HG03175 (cell line): ENCODE results near the gene ROCK2.
A peak's percentile ranks its signal among the peaks of the same experiment; 100 is the strongest.

Experiments
- ATAC-seq: cut with Tn5 transposase; IDR thresholded peaks from one replicate; pipeline ENCODE4 v1.9.1; 2021; ENCODE audit warnings: mild to moderate bottlenecking, moderate library complexity; ENCODE audit not compliant: unreplicated experiment

ROCK2 gene

GRCh38 chr2:11368059-11368572, 23.7 kb upstream of the ROCK2 start:
- ATAC-seq = no peak

GRCh38 chr2:11367170-11367730, 22.8 kb upstream of the ROCK2 start:
- ATAC-seq = no peak

- no peak for ATAC-seq
These were observed 21.9 kb upstream of the ROCK2 start for GRCh38 chr2:11366326-11366741.

- no peak for ATAC-seq
These were observed 20.9 kb upstream of the ROCK2 start for GRCh38 chr2:11365096-11365879.

DNA sequence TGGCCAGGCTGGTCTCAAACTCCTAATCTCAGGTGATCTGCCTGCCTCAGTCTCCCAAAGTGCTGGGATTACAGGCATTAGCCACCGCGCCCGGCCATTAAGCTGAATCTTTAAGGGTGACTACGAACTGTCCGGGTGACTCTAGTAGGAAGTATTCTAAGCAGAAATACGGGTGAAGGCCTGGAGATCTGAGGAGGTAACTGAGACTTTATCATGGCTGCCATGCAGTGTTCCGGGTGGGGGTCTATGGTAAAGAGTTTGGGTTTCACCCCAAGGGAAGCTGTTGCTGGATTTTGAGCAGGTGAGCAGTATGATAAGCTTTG, 20.1 kb upstream of the ROCK2 start:
- no peak for ATAC-seq

DNA sequence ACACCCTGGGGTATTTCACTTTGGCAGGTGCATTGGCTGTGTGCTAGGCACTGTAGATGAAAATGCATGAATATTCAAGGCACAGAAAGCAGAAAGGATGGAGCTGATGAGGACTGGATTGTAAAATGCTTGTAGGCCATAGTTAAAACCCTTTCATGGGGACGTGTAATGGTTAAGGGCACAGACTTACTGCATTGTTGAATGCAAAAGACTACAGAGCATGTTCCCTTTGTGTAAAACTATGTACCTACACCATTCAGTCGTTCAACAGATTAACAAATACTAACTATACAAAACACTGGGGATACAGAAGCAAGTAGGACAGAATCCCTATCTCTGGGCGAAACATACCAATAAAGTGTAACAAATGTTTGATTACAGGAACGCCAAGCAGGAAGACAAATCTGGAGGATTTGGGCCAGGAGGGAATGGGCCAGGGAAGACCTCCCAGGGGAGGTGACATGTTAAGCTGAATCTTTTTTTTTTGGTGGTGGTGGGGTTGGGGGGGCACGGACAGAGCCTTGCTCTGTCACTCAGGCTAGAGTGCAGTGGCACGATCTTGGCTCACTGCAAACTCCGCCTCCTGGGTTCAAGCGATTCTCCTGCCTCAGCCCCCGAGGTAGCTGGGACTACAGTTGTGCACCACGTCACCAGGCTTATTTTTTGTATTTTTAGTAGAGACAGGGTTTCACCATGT, 19.6 kb upstream of the ROCK2 start:
- no peak for ATAC-seq

DNA sequence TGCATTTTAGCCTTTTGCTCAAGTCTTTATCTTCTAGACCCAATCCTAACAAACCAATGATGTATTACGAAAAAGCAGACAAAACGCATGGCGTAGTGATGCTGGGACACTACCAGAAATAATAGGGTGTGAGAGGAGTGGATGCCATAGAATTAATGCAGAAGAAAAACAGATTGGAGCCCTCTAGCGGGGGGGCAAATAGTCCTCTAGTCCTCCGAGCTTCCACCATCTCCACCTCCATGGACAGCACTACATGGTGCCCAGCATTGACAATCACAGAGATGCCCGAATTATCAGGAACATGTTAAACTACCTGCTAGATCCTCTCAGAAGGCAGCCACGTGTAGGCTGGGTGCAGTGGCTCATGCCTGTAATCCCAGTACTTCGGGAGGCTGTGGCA, 15.4 kb upstream of the ROCK2 start:
- ATAC-seq = no peak

- no peak for ATAC-seq
These were observed 13.1 kb upstream of the ROCK2 start for GRCh38 chr2:11357428-11357972.

DNA sequence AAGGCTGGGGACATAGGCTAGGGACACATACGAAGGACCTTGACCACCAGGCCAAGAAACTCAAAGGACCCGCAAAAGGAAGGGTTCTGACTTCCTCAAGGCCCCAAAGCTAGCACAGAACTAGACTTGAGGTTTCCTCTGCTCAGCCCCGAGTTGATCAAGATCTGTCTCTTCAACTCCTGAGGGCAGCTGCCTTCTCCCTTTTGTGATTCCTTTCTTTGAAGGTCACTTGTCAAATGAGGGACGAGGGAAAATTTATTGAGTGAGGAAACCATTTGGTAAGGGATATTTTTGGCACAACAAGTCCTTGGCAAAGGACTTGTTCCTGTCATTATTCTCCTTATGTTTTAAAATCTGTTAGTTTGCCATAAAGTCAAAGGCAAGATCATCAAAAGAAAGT, 12.3 kb upstream of the ROCK2 start:
- no peak for ATAC-seq

DNA sequence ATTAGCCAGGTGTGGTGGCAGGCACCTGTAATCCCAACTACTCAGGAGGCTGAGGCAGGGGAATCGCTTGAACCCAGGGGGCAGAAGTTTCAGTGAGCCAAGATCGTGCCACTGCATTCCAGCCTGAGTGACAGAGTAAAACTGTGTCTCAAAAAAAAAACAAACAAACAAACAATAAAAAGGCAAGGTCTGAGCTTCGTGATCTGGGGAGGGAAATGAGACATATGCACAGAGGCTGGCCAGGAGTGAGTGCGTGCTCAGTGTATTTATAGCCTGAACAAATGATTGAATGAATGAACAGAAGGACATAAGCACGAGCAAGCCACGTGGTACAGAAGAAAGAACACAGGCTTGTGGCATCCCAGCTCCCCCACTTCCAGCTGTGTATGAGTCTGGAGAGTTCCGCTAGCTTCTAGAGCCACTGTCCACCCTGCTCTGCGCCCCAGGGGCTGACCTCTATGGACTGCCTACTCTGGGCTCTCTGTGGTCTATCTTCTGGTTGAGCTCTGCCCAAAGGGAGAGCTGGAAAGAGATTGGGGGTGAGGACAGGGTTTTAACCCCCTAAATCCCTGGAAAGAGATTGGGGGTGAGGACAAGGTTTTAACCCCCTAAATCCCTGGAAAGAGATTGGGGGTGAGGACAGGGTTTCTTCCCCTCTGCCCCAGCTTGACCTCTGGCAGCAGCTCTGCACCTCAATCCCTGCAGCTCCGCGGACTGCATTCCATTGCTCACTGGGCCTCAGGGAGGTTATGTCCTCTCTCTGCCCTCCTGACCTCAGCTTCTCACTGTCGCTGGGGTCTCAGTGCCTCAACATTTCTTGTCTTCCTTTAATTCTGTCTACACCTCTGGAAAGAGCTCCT, 11.0 kb upstream of the ROCK2 start:
- no peak for ATAC-seq

- no peak for ATAC-seq
These were observed 10.1 kb upstream of the ROCK2 start for GRCh38 chr2:11354363-11355154.

- no peak for ATAC-seq
These were observed 8.5 kb upstream of the ROCK2 start for GRCh38 chr2:11352781-11353537.

GRCh38 chr2:11348209-11348749, 3.8 kb upstream of the ROCK2 start:
- ATAC-seq = no peak

DNA sequence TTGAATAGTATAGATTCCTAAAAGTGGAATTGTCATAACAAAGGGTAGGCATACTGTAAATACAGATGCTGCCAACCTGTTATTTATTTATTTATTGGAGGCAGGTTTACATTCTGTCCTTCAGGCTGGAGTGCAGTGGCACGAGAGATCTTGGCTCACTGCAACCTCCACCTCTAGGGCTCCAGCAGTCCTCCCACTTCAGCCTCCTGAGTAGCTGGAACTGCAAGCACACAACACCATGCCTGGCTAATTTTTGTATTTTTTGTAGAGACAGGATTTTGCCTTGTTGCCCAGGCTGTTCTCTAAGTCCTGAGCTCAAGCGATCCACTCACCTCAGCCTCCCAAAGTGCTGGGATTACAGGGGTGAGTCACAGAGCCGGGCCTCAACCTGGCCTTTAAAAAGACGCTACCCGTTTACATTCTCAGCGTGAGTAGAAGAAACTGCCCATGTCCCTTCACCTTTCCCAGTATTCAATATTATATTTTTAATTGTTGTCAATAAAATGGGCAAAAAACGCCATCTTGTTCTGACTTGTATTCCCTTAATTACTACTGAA, 3.0 kb upstream of the ROCK2 start:
- ATAC-seq = no peak

DNA sequence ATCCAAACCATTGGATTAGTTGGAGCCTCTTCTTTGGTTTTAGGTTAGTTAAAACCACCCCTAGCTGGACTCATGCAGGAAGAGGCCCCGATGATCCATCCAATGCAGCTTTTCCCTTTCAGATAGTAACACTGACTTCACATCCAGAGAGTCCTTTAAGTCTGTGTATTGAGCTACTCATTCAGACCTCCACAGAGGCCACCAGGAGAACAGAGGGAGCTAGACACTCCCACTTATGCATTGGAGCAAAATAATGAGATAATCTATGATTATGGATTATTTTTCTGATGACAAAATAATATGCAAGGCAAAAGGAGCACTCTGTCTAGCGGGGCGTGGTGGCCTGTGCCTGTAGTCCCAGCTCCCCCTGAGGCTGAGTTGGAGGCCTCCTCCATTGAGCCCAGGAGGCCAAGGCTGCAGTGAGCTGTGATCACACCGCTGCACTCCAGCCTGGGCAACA, 1.6 kb upstream of the ROCK2 start:
- no peak for ATAC-seq

DNA sequence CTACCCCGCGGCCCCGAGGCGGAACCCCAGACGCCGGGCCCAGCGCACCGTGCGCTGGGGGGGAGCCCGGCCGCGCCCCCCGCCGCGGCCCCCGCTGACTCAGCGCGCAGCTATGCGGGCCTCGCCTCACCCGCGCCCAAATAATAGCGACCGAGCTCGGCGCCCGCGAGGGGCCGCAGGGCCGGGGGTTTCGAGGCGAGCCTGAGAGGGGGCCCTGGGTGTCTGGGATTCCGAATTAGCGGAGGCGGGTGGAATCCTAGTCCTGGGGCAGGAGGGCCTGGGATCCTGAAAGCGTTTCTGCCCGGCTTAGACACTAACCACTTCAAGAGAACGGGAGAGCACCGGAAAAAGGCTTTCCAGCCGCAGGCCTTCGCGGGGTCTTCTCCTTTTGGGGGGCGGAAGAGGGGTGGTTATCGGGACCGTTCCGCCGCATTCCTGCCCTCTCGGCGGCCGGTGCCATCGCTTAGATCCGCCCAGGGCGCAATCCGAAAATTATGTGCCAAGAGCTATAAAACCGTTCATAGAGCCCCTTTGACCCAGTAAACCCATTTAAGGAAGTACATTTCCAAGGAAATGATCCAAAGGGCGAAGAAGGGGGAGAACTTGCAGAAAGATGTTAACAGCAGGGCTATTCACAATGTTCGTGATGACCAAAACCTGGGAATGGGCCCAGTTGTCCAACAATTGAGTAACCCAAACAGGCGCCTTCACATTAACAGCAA, 681 bp upstream of the ROCK2 start:
- peak; percentile 26 for ATAC-seq

DNA sequence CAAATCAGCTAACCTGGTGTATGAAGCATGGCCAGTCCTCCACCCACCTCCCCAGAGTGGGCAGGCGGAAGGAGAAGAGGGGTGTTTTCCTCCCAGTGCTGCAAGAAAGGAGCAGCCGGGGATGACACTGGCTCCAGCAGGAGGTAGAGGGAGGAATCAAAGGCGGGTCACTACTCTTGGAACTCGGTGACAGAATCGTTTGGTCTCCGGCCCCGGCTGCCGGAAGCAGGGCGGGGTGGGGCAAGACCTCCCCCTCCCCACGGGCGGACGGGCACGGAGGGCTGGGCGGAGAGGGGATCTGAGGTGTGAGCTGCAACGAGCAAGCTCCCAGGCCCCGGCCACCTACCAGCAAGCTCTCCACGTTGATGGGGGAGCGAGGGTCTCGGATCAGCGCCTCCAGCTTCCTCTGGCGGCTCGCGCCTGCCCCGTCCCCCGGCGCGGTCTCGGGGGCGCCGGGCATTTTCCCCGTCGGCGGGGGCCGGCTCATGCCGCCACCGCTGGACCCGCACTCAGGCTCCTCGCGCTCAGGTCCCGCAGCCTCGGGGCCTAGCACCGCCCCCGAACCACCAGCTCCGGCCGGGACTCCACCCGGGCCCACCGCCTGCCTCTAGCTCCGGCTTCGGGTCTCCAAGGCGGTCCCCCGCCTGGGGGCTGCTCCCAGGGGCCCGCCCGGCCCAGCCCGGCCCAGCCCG, 640 bp downstream of the ROCK2 start:
- ATAC-seq = peak; percentile 33

GRCh38 chr2:11343368-11343649, 1.1 kb downstream of the ROCK2 start:
- ATAC-seq = peak; percentile 34
